NOMO-1 treated with DMSO at 0.1 percent for 48 hours (cell line): Measurements from ENCODE around the gene MELK.

Source experiments
- DNase-seq: peaks from one replicate; lab custom pipeline; 2025; ENCODE audit not compliant: unreplicated experiment; lab: John Stamatoyannopoulos, UW

Gene MELK

GRCh38 chr9:36576866-36577265 is 4.2 kb downstream of the MELK start:
- DNase-seq: no peak

GRCh38 chr9:36584620-36585460 is 12.1 kb downstream of the MELK start:
- DNase-seq: no peak

GRCh38 chr9:36590231-36590630 is 17.5 kb downstream of the MELK start:
- no peak for DNase-seq

- no peak for DNase-seq
Observed at GRCh38 chr9:36592801-36593583, 20.3 kb downstream of the MELK start.

GRCh38 chr9:36594213-36594612 is 21.5 kb downstream of the MELK start:
- no peak for DNase-seq

GRCh38 chr9:36597412-36598178 is 24.9 kb downstream of the MELK start:
- no peak for DNase-seq

- DNase-seq: no peak
Observed at GRCh38 chr9:36598273-36598672, 25.6 kb downstream of the MELK start.

- no peak for DNase-seq
Observed at GRCh38 chr9:36603006-36603405, 30.3 kb downstream of the MELK start.

GRCh38 chr9:36609306-36609705 is 36.6 kb downstream of the MELK start:
- no peak for DNase-seq

- no peak for DNase-seq
Observed at GRCh38 chr9:36622121-36622520, 49.4 kb downstream of the MELK start.

- no peak for DNase-seq
Observed at GRCh38 chr9:36623280-36623679, 50.6 kb downstream of the MELK start.

GRCh38 chr9:36625006-36625615 is 52.4 kb downstream of the MELK start:
- no peak for DNase-seq

- no peak for DNase-seq
Observed at GRCh38 chr9:36632892-36633291, 60.2 kb downstream of the MELK start.

GRCh38 chr9:36637491-36638270 is 65.0 kb downstream of the MELK start:
- DNase-seq: no peak

GRCh38 chr9:36640771-36641381 is 68.2 kb downstream of the MELK start:
- no peak for DNase-seq

GRCh38 chr9:36642817-36643216 is 70.1 kb downstream of the MELK start:
- DNase-seq: no peak

- DNase-seq: no peak
Observed at GRCh38 chr9:36656842-36657241, 84.1 kb downstream of the MELK start.

GRCh38 chr9:36659500-36659899 is 86.8 kb downstream of the MELK start:
- DNase-seq: no peak

- no peak for DNase-seq
Observed at GRCh38 chr9:36664806-36665205, 92.1 kb downstream of the MELK start.

- DNase-seq: no peak
Observed at GRCh38 chr9:36665387-36665786, 92.7 kb downstream of the MELK start.
